ENCODE measurements around the gene NOL9.

NOL9 gene

DNA sequence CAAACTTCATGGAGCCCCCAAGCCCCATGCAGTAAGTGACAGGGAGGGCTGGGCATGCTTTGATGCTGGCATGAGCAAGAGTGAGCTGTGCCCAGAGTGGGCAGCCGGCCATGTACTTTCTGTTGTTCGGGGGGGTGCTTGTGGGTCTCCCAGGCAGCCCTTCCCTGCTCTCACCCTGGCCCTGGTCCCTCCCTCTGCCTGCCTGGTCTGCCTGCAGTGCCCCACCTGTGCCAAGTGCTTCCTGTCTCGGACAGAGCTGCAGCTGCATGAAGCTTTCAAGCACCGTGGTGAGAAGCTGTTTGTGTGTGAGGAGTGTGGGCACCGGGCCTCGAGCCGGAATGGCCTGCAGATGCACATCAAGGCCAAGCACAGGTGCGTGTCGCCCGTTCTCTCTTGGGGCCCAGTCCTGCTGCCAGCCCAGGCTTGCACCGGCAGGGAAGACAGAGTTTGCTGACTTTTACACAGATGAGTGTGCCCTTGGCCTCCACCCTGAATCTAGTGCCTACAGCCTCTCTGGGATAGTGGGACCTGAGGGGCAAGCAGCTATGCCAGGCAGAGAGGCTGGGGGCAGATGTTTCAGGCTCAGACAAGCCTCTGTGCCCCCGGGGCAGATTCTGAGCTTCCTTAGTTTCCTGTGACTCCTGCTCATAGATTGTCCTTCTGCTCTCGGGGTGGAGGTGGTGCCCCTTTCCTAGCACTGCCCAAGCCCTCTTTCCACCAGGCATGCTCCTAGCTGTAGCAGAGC lies 33.1 kb upstream of the NOL9 start:
- TF ChIP-seq, protein P1, sequence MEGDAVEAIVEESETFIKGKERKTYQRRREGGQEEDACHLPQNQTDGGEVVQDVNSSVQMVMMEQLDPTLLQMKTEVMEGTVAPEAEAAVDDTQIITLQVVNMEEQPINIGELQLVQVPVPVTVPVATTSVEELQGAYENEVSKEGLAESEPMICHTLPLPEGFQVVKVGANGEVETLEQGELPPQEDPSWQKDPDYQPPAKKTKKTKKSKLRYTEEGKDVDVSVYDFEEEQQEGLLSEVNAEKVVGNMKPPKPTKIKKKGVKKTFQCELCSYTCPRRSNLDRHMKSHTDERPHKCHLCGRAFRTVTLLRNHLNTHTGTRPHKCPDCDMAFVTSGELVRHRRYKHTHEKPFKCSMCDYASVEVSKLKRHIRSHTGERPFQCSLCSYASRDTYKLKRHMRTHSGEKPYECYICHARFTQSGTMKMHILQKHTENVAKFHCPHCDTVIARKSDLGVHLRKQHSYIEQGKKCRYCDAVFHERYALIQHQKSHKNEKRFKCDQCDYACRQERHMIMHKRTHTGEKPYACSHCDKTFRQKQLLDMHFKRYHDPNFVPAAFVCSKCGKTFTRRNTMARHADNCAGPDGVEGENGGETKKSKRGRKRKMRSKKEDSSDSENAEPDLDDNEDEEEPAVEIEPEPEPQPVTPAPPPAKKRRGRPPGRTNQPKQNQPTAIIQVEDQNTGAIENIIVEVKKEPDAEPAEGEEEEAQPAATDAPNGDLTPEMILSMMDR (IDR thresholded peaks at IDR 0.05; ENCODE audit: extremely low read depth, missing control alignments): no peak
- no peak for DNase-seq (ENCODE audit: low spot score)

DNA sequence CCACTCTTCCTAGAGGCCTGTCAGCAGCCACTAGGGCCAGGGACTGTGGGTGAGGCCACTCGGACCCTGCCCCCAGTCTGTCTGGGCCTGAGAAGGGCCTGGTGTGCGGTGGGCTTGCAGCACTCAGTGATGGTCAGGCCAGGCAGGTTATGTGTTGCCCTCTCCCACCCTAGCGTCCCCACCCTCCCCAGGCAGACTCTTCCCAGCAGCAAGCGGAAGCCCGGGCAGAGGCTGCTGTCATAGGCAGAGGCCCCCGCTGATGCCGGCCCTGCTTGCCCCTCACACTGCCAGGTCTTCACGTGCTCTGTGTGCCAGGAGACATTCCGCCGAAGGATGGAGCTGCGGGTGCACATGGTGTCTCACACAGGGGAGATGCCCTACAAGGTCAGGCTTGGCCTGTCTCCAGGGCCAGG lies 32.1 kb upstream of the NOL9 start:
- TF ChIP-seq, protein P1 (IDR thresholded peaks at IDR 0.05; ENCODE audit: extremely low read depth, missing control alignments): no peak
- no peak for DNase-seq (ENCODE audit: low spot score)

DNA sequence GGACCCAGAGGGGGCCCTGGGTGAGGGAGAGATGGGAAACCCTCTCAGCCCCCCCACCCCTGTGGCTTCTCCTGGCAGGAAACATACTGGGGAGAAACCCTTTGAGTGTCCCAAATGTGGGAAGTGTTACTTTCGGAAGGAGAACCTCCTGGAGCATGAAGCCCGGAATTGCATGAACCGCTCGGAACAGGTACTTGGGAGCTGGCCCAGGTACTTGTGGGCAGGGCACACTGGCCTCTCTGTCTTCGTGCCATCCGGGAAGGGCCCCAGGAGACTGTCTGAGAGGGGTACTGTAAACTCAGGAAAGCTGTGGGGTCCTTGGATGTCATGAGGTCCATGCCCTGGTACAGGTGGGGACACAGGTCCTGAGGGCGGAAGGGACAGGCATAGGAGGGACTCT lies 31.5 kb upstream of the NOL9 start:
- no peak for DNase-seq (ENCODE audit: low spot score)
- TF ChIP-seq, protein P1 (IDR thresholded peaks at IDR 0.05; ENCODE audit: extremely low read depth, missing control alignments): no peak

DNA sequence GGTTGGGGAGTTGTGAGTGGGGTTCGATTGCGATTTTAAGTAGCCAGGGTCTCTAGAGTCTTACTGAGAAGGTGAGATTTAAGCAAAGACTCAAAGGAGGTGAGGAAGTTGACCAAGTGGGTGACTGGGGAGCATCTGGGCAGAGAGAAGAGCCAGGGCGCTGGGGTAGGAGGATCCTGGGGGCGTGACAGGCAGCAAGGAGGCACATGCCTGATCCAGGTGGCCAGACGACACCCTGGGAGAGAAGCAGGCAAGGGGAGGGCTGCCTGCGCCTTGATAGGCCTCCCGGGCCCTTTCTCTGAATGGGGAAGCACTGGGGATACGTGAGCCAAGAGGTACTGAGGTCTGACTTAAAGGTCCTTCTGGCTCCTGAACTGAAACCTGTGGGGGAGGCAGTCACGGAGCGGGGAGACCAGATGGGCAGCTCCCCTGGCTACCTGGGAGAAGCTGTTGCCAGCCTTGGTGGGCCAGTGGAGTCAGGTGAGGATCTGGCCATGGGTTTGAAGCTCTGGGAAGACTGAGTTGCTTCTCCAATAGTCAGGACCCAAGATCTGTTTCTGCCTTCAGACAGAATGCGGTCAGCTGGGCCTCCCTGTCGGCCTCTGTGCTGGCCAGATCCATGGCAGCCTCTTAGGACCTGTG lies 30.9 kb upstream of the NOL9 start:
- TF ChIP-seq, protein P1 (IDR thresholded peaks at IDR 0.05; ENCODE audit: extremely low read depth, missing control alignments): no peak
- no peak for DNase-seq (ENCODE audit: low spot score)

DNA sequence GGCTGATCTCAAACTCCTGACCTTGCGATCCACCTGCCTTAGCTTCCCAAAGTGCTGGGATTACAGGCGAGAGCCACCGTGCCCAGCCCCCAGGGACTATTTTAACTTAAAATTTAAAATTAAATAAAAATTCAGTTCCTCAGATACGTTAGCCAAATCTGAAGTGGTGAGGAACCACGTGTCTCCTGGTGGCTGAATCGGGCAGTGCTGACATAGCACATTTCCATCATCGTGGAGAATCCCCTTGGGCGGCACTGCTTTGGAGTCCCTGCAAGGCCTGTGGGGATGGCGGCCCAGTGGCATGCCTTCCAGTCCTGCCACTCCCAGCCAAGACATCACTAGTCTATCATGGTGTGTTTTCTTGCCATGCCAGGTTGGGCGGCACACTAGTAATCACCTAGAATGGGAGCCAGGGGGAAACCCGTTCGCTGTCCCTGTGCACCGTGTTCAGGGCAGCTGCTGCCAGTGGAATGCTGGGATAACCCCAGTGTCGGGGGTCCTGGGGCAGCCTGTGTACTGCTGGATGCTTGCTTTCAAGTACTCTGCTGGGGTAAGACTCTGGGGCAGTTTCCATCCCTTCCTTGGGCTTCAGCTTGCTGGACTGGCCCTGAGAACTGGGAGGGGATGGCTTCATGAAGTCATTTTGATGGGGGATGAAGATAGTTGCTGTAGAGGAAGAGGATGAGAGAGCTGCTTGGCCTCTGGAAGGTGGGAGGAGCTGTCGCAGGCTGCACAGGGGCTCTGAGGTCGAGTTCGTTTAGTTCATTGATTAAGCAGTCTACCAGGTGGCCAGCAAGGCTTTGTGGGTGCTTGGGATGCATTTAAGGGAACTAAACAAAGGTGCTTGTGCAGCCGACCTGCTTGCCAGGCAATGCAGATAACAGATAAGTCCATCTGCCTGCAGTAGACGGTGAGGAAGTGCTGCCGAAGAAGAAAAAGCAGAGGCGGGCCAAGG lies 30.1 kb upstream of the NOL9 start:
- TF ChIP-seq, protein P1 (IDR thresholded peaks at IDR 0.05; ENCODE audit: extremely low read depth, missing control alignments): no peak
- DNase-seq (ENCODE audit: low spot score): no peak

DNA sequence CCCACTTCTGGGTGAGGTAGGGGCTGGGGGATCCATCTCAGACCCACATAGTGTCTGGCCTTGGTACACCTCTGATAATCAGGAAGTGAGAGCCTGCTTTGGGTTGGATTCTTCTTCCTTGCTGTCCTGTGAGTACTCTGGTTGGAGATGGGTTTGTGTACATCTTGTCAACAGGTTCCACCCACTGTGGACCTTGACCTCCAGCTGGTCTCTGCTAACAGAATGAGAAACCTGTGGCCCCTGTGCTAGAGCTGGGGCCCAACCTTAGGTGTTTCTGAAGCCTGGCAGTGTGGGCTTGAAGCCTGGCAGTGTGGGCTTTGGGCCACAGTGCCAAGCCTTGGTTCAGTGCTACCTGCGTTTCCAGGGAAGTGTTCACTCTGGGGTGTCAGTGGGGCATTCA lies 28.1 kb upstream of the NOL9 start:
- DNase-seq (ENCODE audit: low spot score): peak; percentile 49

More for the DNA sequence above, 28.1 kb upstream of the NOL9 start:
- TF ChIP-seq, protein P1 (IDR thresholded peaks at IDR 0.05; ENCODE audit: extremely low read depth, missing control alignments): no peak
